ENCODE data around the gene NPR2.
A peak's percentile ranks its signal among the peaks of the same experiment; 100 is the strongest.

NPR2 gene

DNA sequence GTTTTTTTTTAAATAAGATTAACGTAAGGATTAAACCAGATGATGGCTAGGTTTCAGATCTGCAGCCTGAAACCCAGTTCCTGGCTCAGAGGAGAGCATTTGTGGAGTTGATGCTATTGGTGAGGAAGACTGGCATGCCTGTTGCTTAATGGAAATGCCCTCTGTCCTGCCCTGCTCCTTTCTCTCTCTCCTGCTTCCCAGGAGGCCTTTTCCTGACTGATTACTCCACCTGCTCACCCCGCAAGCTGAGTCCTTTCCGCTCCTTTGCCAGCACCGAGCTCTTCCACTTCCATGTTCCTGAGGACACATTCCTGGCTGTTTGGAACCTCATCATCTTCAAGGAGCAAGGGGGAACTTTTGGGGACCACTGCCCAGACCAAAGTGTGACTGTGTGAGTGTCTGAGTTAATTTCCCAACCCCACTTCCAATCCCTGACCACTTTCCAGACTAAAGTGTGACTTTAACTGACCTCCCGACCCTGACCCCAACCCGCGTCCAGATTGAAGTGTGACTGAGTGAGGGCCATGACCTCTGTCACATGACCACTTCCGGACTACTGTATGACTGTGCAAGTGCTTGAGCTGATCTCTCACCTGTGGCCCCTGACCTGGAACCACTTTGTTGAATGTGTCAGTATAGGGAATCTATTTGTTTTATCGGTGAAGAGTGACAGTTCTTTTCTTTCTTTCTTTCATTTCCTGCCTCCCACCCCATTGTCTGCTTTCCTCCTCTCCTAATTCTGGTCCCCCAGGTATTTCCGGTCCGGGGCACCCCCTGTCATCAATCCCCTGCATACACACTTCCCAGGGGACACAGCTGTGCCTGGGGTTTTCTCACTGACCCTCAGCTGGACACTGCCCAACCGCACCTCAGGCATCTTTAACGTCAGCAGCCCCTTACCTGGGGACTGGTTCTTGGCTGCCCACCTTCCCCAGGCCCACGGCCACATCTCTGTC, 43.1 kb downstream of the NPR2 start:
- no peak for DNase-seq

DNA sequence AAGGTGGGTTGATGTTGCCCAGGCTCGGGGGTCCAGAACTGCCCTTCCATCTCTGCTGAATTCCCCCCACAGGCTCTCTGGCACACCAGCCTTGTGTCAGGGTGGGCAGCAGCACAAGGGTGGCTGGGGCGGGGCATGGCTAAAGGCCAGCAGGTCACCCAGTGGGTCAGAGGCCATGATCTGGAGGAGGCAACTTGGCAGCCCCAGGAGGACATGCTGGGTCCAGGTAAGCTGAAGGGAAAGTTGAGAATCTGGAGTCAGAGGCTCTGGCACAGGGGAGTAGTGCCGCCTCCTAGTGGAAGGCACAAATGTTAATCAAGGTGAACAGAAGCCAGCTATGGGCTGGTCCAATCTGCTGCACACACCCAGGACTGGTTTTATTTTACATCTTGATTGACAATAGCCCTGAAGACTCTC, 43.8 kb downstream of the NPR2 start:
- DNase-seq, result no peak

DNA sequence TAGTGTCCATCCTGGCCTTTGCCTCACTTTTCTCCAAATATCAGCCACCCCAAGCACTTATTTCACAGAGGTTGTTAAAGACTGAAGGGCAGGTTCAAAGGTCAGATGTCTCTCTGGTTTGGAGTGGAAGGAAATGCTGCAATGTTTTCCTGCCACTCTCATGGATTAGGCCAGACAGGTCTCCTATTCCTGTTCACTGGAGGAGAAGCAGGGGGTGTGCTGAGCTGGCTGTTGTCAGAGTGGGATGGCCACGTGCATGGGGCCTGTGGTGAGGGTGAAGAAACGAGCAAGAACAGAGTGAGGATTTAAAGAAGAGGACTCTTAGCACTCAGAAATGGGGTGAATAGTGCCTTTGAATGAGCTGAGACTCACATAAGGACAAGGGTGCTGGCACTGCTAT, 44.4 kb downstream of the NPR2 start:
- no peak for DNase-seq

DNA sequence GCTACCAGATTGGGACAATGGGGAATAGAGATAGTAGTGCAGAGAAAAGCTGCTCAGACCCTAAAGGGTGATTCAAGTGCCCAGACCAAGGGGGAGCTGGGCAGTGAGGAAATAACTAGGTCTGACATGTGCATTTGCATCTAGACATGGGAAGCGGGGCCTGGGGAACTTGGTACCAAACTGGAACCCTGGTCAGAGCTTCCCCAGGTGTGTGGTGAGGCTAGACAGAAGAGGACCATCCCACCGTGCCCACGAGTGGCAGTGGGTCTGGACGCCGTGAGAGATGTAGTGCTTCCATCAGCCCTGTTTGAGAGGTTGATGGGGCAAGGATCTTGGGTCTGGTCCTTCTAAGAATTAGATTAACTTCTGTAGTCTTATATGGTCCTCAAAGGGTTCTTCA, 45.2 kb downstream of the NPR2 start:
- DNase-seq, result no peak

DNA sequence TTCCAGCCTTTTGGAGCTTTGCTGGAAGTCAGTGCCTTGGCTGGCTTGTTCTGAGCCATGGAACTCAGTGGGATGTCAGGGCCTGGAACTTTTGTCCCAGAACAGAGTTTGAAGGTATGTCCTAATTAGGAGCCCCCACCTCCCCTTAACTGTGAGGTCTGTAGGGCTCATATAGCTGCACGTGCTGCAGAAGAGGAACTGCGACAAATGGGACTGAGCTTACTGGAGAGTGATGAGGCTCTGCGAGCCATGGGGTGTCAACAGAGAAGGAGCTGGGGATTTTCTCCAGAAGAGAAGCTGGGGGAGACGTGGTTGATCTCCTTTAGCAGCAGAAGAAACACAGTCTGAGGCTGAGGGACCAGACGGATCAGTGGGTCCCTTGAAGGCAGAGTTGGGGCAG, 48.5 kb downstream of the NPR2 start:
- no peak for DNase-seq

DNA sequence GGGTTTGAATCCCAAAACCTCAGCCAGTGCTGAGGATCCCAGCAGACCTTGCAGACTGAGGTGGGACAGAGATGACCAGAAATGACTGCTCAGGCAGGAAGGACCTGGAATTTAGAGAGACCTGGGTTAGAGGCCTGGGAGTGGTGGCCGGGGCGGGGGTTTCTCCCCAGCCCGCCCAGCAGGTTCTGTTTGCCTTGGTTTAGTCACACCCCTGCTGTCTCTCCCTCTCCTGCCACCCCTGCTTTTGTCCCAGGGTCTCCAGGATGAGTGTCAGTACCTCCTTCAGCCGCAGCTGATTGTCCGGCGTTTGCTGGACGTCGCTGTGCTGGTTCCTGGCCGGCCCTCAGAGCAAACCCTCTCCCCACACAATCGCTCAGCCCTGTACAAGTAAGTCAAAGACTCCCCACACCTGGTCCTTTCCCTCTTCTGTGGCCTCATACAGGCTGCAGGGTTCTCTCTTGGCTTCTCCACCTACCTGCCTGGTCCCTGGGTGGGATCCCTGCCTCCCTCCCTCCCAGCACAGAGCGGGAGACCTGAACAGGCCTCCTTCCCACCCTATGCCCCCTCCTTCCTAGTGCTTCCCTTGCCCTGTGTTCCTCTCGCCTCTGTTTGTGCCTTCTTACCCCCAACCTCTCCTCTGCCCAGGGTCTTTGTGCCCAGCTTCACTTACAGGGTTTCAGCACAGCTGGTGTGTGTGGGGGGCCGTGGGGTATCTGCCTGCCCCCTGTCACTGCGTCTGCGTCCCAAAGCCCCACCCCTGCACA, 49.7 kb downstream of the NPR2 start:
- DNase-seq, result no peak

DNA sequence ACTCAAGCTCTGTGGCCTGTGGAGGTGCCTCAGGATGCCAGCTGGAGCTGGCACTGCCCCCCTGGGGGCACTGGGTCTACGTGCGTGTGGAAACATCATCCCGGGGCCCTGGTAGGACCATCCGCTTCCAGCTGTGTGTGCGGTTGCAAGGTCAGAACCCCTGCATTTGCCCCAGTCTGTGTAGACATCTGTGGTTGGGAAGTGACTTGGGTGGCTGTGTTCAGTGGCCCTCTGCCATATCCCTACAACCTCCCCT, 50.2 kb downstream of the NPR2 start:
- DNase-seq, result no peak

DNA sequence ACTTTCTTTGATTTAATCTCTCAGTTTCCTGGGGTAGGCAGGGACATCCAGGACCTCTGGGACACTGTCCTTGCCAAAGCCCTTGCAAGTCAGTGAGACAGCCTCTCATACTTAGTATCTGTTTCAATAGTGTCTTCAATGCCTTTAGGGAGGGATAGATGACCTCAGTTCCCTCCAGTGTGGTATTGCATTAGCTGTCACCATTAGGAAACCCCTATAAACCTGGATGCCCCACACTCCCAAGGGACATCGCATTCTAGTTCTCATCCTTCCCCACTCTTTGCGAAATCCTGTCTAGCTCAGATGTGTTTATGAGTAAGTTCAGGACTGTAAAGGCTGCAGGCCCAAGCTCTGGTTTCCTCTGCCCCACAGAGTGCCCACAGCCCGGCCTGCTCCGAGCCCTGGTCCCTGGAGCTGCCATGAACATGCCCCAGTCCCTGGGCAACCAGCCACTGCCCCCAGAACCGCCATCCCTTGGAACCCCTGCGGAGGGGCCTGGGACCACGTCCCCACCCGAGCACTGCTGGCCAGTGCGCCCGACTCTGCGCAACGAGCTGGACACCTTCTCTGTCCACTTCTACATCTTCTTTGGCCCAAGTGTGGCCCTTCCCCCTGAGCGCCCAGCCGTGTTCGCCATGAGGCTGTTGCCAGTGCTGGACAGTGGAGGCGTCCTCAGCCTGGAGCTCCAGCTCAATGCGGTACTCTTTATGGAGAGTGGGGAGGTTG, 50.8 kb downstream of the NPR2 start:
- DNase-seq, result no peak

DNA sequence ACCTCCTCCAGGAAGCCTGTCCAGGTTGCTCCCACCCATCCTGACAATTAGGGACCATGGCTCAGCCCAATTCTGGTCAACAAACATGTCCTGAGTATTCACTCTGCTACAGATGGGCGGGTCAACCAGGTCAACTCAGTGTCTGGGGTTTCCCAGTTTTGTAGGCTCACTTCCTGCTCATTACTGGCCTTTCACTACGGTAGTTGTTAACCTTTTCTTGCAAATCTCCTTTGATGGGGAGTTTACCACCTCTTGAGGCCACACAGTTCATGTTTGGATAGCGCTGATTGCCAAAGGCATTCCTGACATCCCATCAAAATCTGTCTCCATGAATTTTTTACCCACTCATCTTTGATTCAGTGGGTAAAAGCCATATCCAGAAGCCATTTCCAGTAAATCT, 51.4 kb downstream of the NPR2 start:
- DNase-seq, result no peak

DNA sequence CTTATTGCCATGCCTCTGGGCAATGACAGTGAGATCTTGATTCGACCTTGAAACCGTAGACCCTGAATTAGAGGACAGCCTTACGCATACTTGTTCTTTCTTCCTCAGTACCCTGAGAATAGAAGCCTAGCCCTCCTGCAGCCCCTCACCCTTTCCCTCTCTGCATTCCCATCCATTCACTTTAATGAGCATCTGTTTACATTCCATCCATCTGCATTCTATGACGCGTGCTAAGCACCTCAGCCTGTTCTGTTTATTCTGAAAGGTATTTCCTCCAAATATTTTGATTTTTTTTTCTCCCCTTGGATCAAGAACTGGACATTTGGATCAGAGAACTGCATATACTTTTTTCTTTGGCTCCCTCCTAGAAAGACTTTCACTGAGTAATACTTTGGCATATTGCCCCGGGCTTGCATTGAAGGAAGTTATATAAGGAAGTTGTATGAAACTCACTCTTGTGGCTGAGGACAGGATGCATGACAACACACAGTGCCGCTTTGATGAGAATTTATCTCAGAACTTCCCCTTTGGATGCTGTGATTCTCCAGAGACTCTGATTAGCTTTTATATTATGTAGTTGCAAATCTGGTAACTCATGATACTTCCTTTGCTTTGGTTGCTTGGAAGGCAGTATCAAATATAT, 53.4 kb downstream of the NPR2 start:
- peak; percentile 23 for DNase-seq

DNA sequence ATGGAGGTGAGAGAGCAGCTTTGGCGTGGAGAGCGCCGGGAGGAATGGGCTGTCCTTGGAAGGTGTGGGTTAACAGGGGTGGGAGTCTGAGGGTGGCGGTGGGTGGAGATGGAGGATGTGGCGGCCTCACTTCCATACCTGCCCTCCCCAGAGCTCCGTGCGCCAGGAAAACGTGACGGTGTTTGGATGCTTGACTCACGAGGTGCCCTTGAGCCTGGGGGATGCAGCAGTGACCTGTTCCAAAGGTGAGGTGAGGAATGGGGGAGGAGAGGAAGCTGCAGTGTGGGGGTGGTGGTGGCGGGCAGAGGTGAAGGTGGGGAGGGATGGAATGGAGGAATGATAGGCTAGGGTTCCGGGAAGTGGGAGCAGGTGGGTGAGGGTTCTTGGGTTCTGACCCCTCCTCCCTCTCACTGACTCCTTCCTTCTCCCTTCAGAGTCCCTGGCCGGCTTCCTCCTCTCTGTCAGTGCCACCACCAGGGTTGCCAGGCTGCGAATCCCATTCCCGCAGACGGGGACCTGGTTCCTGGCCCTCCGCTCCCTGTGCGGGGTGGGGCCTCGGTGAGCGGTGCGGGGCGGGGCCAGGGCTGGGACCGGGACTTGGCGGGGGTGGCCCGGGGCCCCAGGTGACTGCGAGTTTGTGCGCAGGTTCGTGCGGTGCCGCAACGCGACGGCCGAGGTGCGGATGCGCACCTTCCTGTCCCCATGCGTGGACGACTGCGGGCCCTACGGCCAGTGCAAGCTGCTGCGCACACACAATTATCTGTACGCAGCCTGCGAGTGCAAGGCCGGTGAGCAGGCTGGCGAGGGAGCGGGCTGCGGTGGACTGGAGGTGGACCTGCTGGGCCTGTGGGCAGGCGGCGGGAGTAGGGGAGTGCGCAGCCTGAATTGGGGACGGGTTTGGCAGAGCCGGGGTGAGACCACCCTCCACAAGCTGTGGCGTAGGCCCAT, 54.7 kb downstream of the NPR2 start:
- DNase-seq, result no peak

DNA sequence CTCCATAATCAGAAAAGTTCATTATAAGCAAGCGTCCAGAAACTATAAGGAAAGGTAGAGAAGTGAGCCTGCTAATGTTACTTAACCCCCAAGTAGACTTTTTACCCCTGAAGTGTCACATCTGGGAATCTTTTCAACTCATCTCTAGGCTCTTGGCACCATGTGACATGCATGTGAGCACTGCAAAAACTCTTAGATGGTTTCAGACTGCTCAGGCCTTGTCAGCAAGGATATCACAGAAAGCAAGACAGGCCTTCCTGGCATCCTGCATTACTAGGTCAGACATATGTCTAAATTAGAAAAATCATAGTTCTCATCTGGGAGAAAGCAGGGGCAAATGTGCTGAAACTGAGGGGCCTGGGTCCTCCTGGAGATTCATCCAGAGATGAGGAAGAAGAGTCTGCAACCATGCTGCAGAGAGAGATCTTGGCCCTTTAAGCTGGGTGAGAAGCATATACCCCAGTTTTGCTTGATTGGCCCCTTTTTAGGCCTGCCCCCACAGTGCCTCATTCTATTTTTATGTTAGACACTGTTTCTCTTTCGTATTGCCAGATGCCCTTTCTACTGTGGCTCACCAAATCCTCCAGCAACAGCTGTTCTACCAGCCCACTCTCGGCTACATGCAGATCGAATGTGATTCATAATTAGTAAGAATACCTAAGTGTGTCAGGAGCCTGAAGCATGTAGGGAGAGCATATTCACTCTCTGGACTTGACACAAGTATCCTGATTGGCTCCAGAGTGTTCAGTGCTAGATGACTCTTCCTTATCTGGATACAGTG, 56.6 kb downstream of the NPR2 start:
- peak; percentile 13 for DNase-seq

DNA sequence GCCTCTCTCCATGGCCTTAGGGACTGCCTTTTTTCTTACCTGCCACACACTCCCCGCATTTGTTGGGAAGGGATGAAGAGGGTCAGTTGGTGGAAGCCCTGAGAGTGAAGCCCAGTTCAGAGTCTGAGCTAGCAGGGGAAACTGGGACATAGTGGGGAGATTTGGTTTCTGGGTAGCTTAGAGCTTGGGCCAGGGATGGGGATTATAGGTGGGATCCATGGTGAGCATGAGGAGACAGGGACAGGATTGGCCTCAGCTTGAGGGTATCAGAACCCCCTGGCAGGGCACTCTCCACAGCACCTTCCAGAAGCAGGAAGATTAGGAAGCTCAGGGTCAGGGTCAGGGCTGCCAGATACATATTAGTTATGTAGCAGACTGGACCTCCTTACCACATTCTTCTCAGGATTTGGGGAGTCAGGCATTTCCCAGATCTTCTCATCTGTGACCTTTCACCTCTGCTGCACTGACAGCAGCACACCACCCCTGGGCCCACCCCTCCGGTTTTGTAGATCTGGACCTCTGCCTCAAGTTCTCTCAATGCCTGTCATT, 61.0 kb downstream of the NPR2 start:
- DNase-seq, result no peak

DNA sequence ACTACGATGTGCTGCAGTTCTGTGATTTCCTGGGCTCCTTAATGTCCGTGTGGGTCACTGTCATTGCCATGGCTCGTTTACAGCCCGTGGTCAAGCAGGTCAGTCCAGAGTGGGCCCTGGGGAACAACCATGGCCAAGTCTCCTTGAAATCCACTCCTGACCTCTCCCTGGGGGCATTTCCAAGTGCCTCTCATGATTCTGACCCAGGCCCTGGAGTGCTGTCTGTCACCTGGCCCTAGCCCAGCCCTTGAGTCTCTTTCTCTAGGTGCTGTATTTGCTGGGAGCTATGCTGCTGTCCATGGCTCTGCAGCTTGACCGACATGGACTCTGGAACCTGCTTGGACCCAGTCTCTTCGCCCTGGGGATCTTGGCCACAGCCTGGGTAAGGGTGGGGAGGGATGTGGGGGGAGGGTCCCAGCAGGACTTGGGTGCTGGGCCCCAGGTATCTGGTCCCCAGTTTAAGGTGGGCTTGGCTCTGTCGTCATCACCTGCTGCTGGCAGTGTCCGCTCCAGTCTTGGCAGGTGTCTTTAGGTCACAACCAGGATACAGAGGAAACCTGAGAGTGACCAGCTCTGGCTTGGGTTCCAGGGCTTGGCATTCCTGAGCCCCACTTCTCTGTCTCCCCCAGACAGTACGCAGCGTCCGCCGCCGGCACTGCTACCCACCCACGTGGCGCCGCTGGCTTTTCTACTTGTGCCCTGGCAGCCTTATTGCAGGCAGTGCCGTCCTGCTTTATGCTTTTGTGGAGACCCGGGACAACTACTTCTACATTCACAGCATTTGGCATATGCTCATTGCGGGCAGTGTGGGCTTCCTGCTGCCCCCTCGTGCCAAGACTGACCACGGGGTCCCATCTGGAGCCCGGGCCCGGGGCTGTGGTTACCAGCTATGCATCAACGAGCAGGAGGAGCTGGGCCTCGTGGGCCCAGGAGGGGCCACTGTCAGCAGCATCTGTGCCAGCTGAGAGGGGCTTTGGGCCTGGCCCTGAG, 61.8 kb downstream of the NPR2 start:
- DNase-seq, result no peak

DNA sequence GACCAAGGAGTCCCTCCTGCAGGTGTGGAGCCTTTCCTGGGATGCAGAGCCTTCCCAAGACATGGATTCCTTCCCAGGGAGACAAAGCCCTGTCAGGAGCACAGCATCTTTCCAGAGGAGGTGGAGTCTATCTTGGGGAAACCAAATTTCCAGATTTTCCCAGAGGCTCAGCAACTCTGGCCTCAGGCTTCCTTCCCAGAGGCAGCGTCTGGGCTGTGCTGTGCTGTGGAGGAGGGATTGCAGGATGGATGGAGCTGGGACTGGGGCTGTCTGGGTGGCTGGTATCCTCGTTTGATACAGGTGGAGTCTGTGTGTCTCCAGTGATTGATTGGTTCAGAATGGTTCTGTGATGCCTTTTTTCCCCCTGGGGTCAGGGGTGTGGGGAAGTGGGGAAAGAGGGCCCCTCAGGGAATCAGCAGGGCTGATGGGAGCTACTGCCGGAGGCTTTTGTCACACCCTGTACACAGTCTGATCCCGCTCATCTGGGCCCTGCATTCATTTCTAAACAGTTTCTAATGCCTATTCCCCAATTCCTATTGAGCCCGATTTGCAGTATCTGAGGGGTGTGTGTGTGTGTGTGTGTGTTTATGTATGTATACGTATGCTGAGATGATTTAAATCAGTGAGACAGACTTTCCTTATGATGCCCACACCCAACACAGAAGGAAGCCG, 62.8 kb downstream of the NPR2 start:
- no peak for DNase-seq

DNA sequence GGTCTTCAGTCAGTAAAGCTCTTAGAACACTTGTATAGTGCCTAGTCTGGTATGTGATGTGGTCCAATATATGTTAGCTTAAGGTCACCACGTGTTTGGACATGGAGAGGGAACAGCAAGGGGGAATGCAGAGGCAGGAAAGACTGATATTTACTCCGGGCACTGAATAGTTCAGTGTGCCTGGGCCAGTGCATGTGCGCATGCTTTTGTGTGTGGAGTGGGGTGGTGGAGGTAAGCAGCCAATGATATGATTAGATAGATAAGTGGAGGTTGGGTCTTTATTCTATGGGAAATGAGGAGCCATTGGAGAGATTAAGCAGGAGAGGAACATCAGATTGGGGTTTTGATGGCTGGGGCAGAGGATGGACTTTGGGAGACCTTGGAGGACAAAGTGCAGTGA, 64.8 kb downstream of the NPR2 start:
- DNase-seq, result no peak

DNA sequence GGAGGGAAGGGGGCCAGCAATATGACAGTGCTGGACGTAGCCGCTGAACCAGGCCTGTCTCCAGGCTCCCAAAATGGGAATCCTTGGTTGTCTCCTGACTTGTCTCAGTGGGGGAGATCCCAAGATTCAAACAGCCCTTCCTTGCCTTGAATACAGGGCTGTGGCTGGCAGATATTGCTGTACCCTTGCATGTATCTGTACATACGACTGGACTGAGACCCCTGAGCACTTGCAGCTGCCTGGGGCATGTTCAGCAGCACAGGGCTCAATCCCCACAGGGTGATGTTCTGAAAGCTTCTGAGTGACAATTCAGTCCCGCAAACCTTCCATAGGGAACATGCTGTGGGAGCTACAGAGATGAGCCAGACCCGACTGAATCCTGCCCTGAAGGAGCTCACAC, 65.5 kb downstream of the NPR2 start:
- DNase-seq, result no peak

DNA sequence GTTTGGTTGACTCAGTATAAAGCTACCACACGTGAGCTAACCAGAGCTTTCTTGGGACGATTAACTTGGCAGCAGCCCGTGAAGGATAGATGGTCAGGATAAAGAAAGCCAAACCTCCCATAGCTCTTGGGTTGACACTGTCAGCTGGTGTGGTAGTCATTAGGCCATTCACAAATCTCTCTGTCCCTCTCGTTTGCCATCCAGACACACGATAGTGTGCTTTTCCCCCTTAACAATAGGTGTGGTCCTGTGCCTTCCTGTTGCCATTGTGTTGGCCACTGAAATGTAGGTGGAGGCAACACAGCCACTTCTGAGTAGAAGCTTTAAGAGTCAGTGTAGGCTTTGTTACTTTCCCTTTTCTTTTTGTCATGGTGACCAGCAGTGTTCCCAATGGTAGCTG, 67.1 kb downstream of the NPR2 start:
- DNase-seq, result no peak

All from activated CD4-positive, alpha-beta T cell treated with anti-CD3 and anti-CD28 coated beads, Interleukin-10, Interleukin-2, amounts not matched to agents 100 ng/mL and 50 ng/mL, durations not matched to agents 16 hours and 8 hours (primary cell).